ENCODE results near the gene CHRNA3. TPM values are rescaled to one million over a fixed set of nuclear protein-coding genes. Genes with fewer than 3 reads are reported as not detected.

The CHRNA3 gene
- total and polyA plus RNA-seq, 5 donors from 2014 or later, result 0.13 to 0.52 TPM; not detected in 3

- Histone ChIP-seq H3K4me3 (ENCODE audit: low read depth, low read length) (no peak overlapping the region), H3K4me1 (ENCODE audit: control insufficient read depth, insufficient read depth, low read length, poor library complexity, severe bottlenecking) (no peaks in the 10 kb centered on the region), H3K36me3 (ENCODE audit: control insufficient read depth, insufficient read depth, low read length) (no peaks in the 10 kb centered on the region), H3K27me3 (ENCODE audit: control insufficient read depth, insufficient read depth, low read length) (no peaks in the 10 kb centered on the region), H3K9me3 (ENCODE audit: control insufficient read depth in 2 of 2, low read length in 2 of 2) (no peaks in the 10 kb centered on the region), H3K27ac (ENCODE audit: insufficient read depth, low read length, poor library complexity, severe bottlenecking) (no peak overlapping the region)
- DNase-seq, result no peak
- peaks cover under 1% of the 10 kb centered on the region for H3K27me3 Mint-ChIP-seq
- no peaks in the 10 kb centered on the region for H3K36me3 Mint-ChIP-seq
- no peak overlapping the region for H3K27ac Mint-ChIP-seq
- H3K4me3 Mint-ChIP-seq, result no peak overlapping the region
- no peaks in the 10 kb centered on the region for H3K9me3 Mint-ChIP-seq
- ATAC-seq (ENCODE audit: low read depth in 2 of 2), result no peak
- H3K4me1 Mint-ChIP-seq, result no peaks in the 10 kb centered on the region
Measured at GRCh38 chr15:78597583-78597982, 23.2 kb downstream of the CHRNA3 start.

GRCh38 chr15:78574944-78575343, 45.9 kb downstream of the CHRNA3 start:
- no peaks in the 10 kb centered on the region for H3K4me1 Mint-ChIP-seq
- no peak overlapping the region for H3K27ac Mint-ChIP-seq
- H3K9me3 Mint-ChIP-seq, result no peaks in the 10 kb centered on the region
- no peak overlapping the region for H3K4me3 Mint-ChIP-seq
- H3K36me3 Mint-ChIP-seq, result no peaks in the 10 kb centered on the region
- H3K27me3 ChIP-seq (ENCODE audit: control insufficient read depth, insufficient read depth, low read length), result no peaks in the 10 kb centered on the region
- H3K4me1 ChIP-seq (ENCODE audit: control insufficient read depth, insufficient read depth, low read length, poor library complexity, severe bottlenecking), result no peaks in the 10 kb centered on the region
- DNase-seq, result no peak
- H3K27me3 Mint-ChIP-seq, result peaks cover 6% of the 10 kb centered on the region
- no peaks in the 10 kb centered on the region for H3K36me3 ChIP-seq (ENCODE audit: control insufficient read depth, insufficient read depth, low read length)
- ATAC-seq (ENCODE audit: low read depth in 2 of 2), result no peak
- no peak overlapping the region for H3K4me3 ChIP-seq (ENCODE audit: low read depth, low read length)
- H3K9me3 ChIP-seq (ENCODE audit: control insufficient read depth in 2 of 2, low read length in 2 of 2), result no peaks in the 10 kb centered on the region
- H3K27ac ChIP-seq (ENCODE audit: insufficient read depth, low read length, poor library complexity, severe bottlenecking), result no peak overlapping the region

- ATAC-seq (ENCODE audit: low read depth in 2 of 2) (no peak), DNase-seq (no peak)
- peaks cover 11% of the 10 kb centered on the region for H3K27me3 Mint-ChIP-seq
- Histone ChIP-seq H3K4me3 (ENCODE audit: low read depth, low read length) (no peak overlapping the region), H3K27ac (ENCODE audit: insufficient read depth, low read length, poor library complexity, severe bottlenecking) (no peak overlapping the region), H3K9me3 (ENCODE audit: control insufficient read depth in 2 of 2, low read length in 2 of 2) (no peaks in the 10 kb centered on the region), H3K4me1 (ENCODE audit: control insufficient read depth, insufficient read depth, low read length, poor library complexity, severe bottlenecking) (no peaks in the 10 kb centered on the region), H3K27me3 (ENCODE audit: control insufficient read depth, insufficient read depth, low read length) (no peaks in the 10 kb centered on the region), H3K36me3 (ENCODE audit: control insufficient read depth, insufficient read depth, low read length) (no peaks in the 10 kb centered on the region)
- H3K36me3 Mint-ChIP-seq, result no peaks in the 10 kb centered on the region
- H3K27ac Mint-ChIP-seq, result no peak overlapping the region
- no peaks in the 10 kb centered on the region for H3K9me3 Mint-ChIP-seq
- no peaks in the 10 kb centered on the region for H3K4me1 Mint-ChIP-seq
- no peak overlapping the region for H3K4me3 Mint-ChIP-seq
Measured at GRCh38 chr15:78573416-78573815, 47.4 kb downstream of the CHRNA3 start.

- Histone ChIP-seq H3K27me3 (ENCODE audit: control insufficient read depth, insufficient read depth, low read length) (no peaks in the 10 kb centered on the region), H3K4me3 (ENCODE audit: low read depth, low read length) (no peak overlapping the region), H3K36me3 (ENCODE audit: control insufficient read depth, insufficient read depth, low read length) (no peaks in the 10 kb centered on the region), H3K9me3 (ENCODE audit: control insufficient read depth in 2 of 2, low read length in 2 of 2) (no peaks in the 10 kb centered on the region), H3K4me1 (ENCODE audit: control insufficient read depth, insufficient read depth, low read length, poor library complexity, severe bottlenecking) (peaks cover 1% of the 10 kb centered on the region), H3K27ac (ENCODE audit: insufficient read depth, low read length, poor library complexity, severe bottlenecking) (no peak overlapping the region)
- Mint-ChIP-seq H3K4me3 (peak overlapping the region in 1 of 4 donors; percentile 15), H3K27ac (no peak overlapping the region), H3K4me1 (peaks cover 3 to 6% (median 4%) of the 10 kb centered on the region in 4 donors), H3K36me3 (no peaks in the 10 kb centered on the region), H3K9me3 (no peaks in the 10 kb centered on the region), H3K27me3 (peaks cover 11% of the 10 kb centered on the region)
- no peak for DNase-seq
- no peak for ATAC-seq (ENCODE audit: low read depth in 2 of 2)
Measured at GRCh38 chr15:78571382-78571781, 49.4 kb downstream of the CHRNA3 start.

GRCh38 chr15:78570710-78571109, 50.1 kb downstream of the CHRNA3 start:
- no peak overlapping the region for H3K27ac ChIP-seq (ENCODE audit: insufficient read depth, low read length, poor library complexity, severe bottlenecking)
- H3K4me1 ChIP-seq (ENCODE audit: control insufficient read depth, insufficient read depth, low read length, poor library complexity, severe bottlenecking), result peaks cover 8% of the 10 kb centered on the region
- H3K36me3 ChIP-seq (ENCODE audit: control insufficient read depth, insufficient read depth, low read length), result no peaks in the 10 kb centered on the region
- ATAC-seq (ENCODE audit: low read depth in 2 of 2), result no peak
- no peaks in the 10 kb centered on the region for H3K9me3 ChIP-seq (ENCODE audit: control insufficient read depth in 2 of 2, low read length in 2 of 2)
- peaks cover 11% of the 10 kb centered on the region for H3K27me3 Mint-ChIP-seq
- peaks cover 6 to 13% (median 10%) of the 10 kb centered on the region in 4 donors for H3K4me1 Mint-ChIP-seq
- DNase-seq, result no peak
- H3K9me3 Mint-ChIP-seq, result no peaks in the 10 kb centered on the region
- H3K36me3 Mint-ChIP-seq, result no peaks in the 10 kb centered on the region
- H3K4me3 Mint-ChIP-seq, result no peak overlapping the region
- H3K4me3 ChIP-seq (ENCODE audit: low read depth, low read length), result no peak overlapping the region
- H3K27me3 ChIP-seq (ENCODE audit: control insufficient read depth, insufficient read depth, low read length), result no peaks in the 10 kb centered on the region
- H3K27ac Mint-ChIP-seq, result no peak overlapping the region

- Histone ChIP-seq H3K27ac (ENCODE audit: insufficient read depth, low read length, poor library complexity, severe bottlenecking) (no peak overlapping the region), H3K9me3 (ENCODE audit: control insufficient read depth in 2 of 2, low read length in 2 of 2) (no peaks in the 10 kb centered on the region), H3K4me1 (ENCODE audit: control insufficient read depth, insufficient read depth, low read length, poor library complexity, severe bottlenecking) (peaks cover 19% of the 10 kb centered on the region), H3K27me3 (ENCODE audit: control insufficient read depth, insufficient read depth, low read length) (no peaks in the 10 kb centered on the region), H3K4me3 (ENCODE audit: low read depth, low read length) (no peak overlapping the region), H3K36me3 (ENCODE audit: control insufficient read depth, insufficient read depth, low read length) (no peaks in the 10 kb centered on the region)
- ATAC-seq (ENCODE audit: low read depth in 2 of 2) (no peak), DNase-seq (no peak)
- no peak overlapping the region for H3K27ac Mint-ChIP-seq
- H3K4me1 Mint-ChIP-seq, result peaks cover 6 to 24% (median 18%) of the 10 kb centered on the region in 4 donors
- no peaks in the 10 kb centered on the region for H3K9me3 Mint-ChIP-seq
- H3K4me3 Mint-ChIP-seq, result peak overlapping the region in 3 of 4 donors; percentile 16 to 67 (median 65)
- H3K36me3 Mint-ChIP-seq, result no peaks in the 10 kb centered on the region
- H3K27me3 Mint-ChIP-seq, result peaks cover 16% of the 10 kb centered on the region
Measured at GRCh38 chr15:78567531-78567930, 53.3 kb downstream of the CHRNA3 start.

- Histone ChIP-seq H3K36me3 (ENCODE audit: control insufficient read depth, insufficient read depth, low read length) (no peaks in the 10 kb centered on the region), H3K27me3 (ENCODE audit: control insufficient read depth, insufficient read depth, low read length) (no peaks in the 10 kb centered on the region), H3K4me1 (ENCODE audit: control insufficient read depth, insufficient read depth, low read length, poor library complexity, severe bottlenecking) (peaks cover 19% of the 10 kb centered on the region), H3K9me3 (ENCODE audit: control insufficient read depth in 2 of 2, low read length in 2 of 2) (no peaks in the 10 kb centered on the region), H3K4me3 (ENCODE audit: low read depth, low read length) (peak overlapping the region; percentile 87), H3K27ac (ENCODE audit: insufficient read depth, low read length, poor library complexity, severe bottlenecking) (no peak overlapping the region)
- ATAC-seq (ENCODE audit: low read depth in 2 of 2) (no peak), DNase-seq (peak in 1 of 3 donors; percentile 22)
- peaks cover 6 to 24% (median 18%) of the 10 kb centered on the region in 4 donors for H3K4me1 Mint-ChIP-seq
- H3K36me3 Mint-ChIP-seq, result no peaks in the 10 kb centered on the region
- H3K9me3 Mint-ChIP-seq, result no peaks in the 10 kb centered on the region
- H3K27ac Mint-ChIP-seq, result peak overlapping the region; percentile 23 to 84 (median 57)
- H3K27me3 Mint-ChIP-seq, result peaks cover 16% of the 10 kb centered on the region
- peak overlapping the region; percentile 81 to 94 (median 86) for H3K4me3 Mint-ChIP-seq
Measured at GRCh38 chr15:78565951-78566774, 54.6 kb downstream of the CHRNA3 start.

All from CD4-positive, CD25-positive, alpha-beta regulatory T cell (primary cell).